NCI-H774 (cell line): ENCODE data around the gene KCNAB1.

Experiments used
- DNase-seq: peaks from one replicate; lab custom pipeline; 2025; lab: John Stamatoyannopoulos, UW

The KCNAB1 gene

DNA sequence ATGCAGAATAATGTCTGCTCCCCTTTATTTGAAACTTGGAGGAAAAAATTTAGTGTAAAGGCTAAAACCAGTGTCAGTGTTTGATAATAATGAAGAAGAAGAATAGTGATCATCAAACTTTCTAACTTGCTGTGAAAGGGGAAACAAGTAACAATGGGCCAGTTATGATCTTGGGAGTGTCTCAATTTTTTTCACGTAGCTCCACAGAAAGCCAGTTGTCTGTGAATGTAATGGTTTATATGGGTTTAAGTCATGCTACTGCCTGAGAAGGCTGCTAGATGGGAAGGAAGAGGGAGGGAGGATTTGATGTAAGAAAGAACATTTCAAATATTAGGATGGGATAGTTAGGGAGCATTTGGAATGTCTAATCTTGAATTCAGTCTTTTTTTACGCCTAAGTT, 455.7 kb downstream of the KCNAB1 start:
- no peak for DNase-seq

DNA sequence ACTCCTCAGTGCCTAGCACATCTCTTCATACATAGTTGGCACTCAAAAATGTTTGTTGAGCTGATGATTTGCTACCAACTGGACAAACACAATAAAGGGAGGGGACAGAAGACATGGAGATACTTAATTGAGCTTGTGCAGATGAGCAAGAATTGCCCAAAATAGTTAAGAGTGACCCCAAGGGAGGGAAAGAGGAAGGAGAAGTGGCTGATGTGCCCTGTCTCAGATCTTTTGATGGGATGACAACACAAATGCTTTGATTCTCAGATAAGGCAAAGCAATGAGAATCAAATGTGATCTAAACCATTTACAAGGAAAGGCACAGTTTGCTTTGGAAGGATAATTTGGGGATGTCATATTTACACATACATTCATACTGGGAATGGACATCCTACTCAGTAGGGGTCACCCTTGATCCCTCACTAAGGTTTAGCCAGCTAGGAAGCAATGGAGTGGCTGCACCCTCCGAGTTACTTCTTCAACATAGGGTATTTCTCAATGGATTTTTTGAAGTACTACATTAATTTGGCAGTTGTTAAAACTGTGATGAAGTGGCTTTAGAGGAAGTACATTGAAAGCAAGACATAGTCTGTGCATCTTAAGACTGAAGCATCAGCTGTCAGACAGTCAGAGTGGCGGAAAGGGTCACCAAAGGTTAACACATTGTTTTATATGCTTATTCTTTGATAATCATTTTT, 456.4 kb downstream of the KCNAB1 start:
- no peak for DNase-seq

DNA sequence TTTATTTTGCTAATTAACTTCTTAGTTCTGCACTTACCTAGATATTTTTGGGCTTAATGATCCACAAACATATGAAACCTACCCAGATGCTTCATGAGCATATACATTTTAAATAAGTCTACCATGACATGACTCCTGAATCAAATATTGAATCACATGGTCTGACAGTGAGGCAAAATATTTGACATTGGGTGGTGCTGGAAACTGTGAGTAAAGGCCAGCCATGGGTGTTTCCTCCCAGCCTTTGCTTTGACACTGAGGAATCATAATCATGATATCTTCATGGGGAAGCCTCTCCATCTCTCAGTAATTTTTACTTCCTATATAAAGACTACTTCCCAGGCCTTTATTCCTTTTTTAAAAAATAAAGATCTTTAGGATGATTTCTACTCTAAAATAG, 457.4 kb downstream of the KCNAB1 start:
- no peak for DNase-seq

DNA sequence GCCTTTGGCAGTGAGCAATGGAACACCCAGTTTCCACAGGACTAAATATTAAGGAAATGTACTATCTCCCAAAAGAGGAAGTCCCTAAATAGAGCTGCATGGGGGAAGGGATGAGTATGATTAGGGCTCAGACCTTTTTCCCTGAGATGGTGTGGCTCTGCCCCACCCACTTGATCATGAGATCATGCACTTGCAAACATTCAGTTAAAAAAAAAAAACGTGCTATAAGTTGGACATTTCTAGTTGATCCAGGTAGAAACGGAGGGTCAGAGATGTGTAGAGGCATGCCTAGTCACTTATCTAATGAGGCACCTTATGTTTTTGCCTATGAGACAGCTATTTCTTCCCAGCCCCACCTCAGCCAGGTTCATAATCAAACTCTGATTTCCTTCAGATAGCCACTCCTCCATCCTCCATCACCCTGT, 459.1 kb downstream of the KCNAB1 start:
- no peak for DNase-seq

DNA sequence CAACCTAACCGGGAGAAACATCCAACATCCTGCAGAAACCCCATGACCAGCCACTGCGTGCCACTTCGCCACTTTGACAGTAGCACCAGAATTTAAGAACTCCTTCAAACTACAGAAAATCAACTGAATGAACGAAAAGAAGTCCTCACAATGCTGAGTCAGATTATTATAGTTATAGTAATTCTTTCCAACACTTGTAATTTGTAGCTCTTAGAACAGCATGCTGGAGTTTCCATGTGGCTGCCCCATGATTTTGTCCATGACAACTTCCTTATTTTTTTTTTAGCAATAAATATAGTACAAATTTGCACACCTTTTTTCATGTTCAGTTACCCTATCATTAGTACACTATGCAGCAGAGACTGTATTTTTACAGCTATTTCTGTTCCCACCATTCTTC, 460.7 kb downstream of the KCNAB1 start:
- no peak for DNase-seq

DNA sequence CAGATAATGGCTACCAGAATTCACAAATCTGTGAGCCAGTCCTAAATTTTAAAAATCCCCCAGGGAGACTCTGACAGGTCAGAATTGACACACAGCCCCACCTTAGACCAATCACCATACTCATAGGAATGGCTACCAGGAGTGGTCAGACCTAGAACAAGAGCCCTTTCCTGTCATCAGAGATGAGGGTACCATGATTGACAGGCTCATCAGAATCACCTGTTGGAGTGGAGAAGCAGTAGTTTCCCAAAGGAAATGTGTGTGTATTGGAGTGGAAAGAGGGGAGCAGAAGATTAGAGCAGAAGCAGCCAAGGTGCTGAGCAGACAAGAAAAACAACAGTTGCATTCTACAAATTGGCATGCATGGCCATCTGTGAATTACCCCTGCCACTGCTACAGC, 461.6 kb downstream of the KCNAB1 start:
- no peak for DNase-seq

DNA sequence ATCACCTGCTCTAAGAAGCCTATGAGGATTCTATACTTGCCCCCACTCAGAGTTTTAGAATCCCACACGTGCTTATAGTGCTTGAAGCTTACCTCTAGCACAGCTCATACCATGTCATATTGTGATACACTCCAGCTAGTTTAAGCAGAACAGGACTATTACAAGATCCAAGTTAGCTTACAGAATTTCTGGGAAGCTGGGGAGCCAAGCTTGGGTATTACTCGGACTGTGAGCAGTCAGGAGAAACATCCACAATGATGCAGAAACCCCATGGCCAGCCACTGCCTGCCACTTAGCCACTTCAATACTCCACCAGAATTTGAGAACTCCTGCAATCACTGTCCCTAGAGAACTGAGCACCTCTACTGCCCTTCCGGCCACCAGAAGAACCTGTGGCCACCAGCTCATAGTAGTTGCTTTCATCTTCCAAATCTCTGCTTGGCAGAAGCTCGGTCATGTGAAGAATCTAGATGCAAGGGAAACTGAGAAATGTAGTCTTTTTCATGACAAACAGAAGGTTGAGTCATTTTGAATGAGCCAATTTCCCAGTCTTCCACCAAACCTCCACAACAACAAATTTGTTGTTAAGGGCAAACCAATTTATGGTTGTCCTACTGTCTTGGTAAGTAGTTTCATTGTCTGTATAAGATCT, 462.3 kb downstream of the KCNAB1 start:
- DNase-seq: no peak

DNA sequence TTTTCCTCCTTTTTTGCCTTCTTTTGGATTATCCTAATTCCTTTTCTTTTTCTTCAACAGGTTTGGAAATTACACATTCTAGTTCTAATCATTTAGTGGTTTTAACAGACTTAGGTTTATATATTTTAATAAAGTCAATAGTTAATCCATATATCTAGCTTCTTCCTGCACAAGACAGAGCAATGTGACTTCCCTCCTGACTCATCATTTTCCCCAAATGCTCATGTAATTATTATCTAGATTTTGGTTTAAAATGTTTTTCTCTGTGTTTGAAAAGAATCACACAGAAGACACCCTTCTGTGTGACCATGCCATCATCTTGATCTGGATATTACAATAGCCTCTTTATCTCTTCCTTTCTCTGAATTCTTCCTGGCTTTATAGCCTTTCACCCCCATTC, 463.1 kb downstream of the KCNAB1 start:
- DNase-seq: no peak

DNA sequence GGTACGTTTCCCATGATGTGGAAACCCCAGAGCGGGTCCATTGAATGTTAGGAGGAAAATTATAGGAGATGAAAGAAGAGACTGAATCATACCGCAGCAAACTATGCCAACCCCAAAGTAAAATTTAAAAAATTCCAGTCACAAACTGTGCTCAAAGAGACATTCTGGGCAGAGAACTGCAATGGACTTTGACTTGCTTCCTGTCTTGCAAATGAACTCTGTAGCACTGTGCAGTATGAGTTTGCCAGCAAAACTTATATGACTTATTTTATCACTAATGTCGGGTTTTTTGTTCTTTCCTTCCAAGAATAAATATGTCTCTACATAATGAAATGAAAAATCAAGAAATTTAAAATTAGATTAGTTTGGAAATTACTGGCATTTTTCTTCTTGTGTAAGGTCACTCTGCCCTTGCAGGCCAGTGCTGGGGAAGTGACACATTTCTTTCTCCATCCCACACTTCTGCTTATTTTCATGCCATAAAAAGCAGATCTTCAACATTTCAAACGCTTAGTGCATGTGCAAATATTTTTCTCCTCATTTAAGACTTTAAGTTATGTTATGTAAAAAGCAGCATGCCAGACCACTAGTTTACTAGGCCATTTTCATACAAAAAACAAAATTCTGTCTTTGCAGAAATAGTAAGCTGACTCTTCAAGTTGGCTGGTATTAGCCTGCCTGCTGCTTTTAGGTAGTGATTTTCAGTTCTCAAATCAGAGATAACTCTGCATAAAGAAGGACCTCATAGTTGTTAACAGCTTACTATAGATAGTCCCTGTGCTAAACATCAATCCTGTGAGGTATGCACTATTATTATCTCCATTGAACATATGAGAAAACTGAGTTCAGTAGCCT, 466.8 kb downstream of the KCNAB1 start:
- no peak for DNase-seq

DNA sequence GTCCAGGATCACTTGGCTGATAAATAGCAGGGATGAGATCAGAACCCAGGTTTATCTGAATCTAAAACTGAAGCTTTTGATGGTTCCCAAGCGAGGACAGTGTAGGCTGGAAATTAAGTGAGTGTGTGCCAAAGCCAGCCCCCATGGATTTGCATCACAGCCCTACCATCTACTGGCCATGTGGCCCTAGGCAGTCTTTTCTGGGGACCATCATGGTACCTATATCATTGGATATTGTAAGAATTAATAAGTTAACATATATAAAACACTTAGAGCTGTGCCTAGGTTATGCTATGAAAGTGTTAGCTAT, 467.3 kb downstream of the KCNAB1 start:
- no peak for DNase-seq
